ENCODE measurements around the gene INO80B. TPM values are rescaled to one million over a fixed set of nuclear protein-coding genes. Genes with fewer than 3 reads are reported as not detected.

INO80B gene
- total and polyA plus RNA-seq, 2 donors (not counting 1 experiment from before 2014, with no cell fraction given): 6.9 to 13.0 TPM

- peaks cover 10% of the 10 kb centered on the region for H3K36me3 ChIP-seq (ENCODE audit: control insufficient read depth, insufficient read depth, low read length)
- H4K20me1 ChIP-seq (ENCODE audit: control insufficient read depth, extremely low read depth, insufficient read depth, low read length): no peaks in the 10 kb centered on the region
- H3K4me2 ChIP-seq (ENCODE audit: extremely low read depth, insufficient read depth, low read length): peak within 1 kb of the TSS; percentile 92
- H2AFZ ChIP-seq (ENCODE audit: low read length): peak within 1 kb of the TSS; percentile 89
- peak within 1 kb of the TSS; percentile 71 for H3K27ac ChIP-seq (ENCODE audit: insufficient read depth, low read length)
- H3K9ac ChIP-seq (ENCODE audit: insufficient read depth, low read length): peak within 1 kb of the TSS; percentile 76
- H3K79me2 ChIP-seq (ENCODE audit: control insufficient read depth, insufficient read depth, low read length): no peaks in the 10 kb centered on the region
- H3K27me3 ChIP-seq (ENCODE audit: control insufficient read depth, insufficient read depth, low read length): no peaks in the 10 kb centered on the region
- DNase-seq (ENCODE audit: low read depth in 2 of 2): peak; percentile 94 to 95
- TF ChIP-seq, protein P1, sequence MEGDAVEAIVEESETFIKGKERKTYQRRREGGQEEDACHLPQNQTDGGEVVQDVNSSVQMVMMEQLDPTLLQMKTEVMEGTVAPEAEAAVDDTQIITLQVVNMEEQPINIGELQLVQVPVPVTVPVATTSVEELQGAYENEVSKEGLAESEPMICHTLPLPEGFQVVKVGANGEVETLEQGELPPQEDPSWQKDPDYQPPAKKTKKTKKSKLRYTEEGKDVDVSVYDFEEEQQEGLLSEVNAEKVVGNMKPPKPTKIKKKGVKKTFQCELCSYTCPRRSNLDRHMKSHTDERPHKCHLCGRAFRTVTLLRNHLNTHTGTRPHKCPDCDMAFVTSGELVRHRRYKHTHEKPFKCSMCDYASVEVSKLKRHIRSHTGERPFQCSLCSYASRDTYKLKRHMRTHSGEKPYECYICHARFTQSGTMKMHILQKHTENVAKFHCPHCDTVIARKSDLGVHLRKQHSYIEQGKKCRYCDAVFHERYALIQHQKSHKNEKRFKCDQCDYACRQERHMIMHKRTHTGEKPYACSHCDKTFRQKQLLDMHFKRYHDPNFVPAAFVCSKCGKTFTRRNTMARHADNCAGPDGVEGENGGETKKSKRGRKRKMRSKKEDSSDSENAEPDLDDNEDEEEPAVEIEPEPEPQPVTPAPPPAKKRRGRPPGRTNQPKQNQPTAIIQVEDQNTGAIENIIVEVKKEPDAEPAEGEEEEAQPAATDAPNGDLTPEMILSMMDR (conservative IDR thresholded peaks at IDR 0.05 in 1 of 2, IDR thresholded peaks at IDR 0.05 in 1 of 2; ENCODE audit: low read depth in 1 of 2, low read length in 2 of 2): no peak
- no peak for TF ChIP-seq EZH2 (IDR thresholded peaks at IDR 0.05; ENCODE audit: low read length, missing control alignments)
- peak within 1 kb of the TSS; percentile 42 to 89 (median 66) for H3K4me3 ChIP-seq (replicated peaks in 1 of 4; ENCODE audit: control extremely low read depth in 1 of 4, insufficient read depth in 1 of 4, low read depth in 3 of 4, low read length in 4 of 4)
- H3K4me1 ChIP-seq (ENCODE audit: control insufficient read depth, extremely low read depth, insufficient read depth, low read length): peaks cover 2% of the 10 kb centered on the region
- no peaks in the 10 kb centered on the region for H3K9me3 ChIP-seq (ENCODE audit: control insufficient read depth, insufficient read depth, low read depth, low read length)
These were observed 17.4 kb downstream of the INO80B start, which contains the start of gene MRPL53 for GRCh38 chr2:74472086-74472944. Gene MRPL53, minus strand, starts transcription at chr2:74472680. Its CDS starts 20 bp downstream, at chr2:74472660.

GRCh38 chr2:74472945-74473258, 18.0 kb downstream of the INO80B start:
- Histone ChIP-seq H3K27ac (ENCODE audit: insufficient read depth, low read length) (peak overlapping the region; percentile 71), H3K9me3 (ENCODE audit: control insufficient read depth, insufficient read depth, low read depth, low read length) (no peaks in the 10 kb centered on the region), H3K4me3 (replicated peaks in 1 of 4; ENCODE audit: control extremely low read depth in 1 of 4, insufficient read depth in 1 of 4, low read depth in 3 of 4, low read length in 4 of 4) (peak overlapping the region; percentile 42 to 89 (median 66)), H4K20me1 (ENCODE audit: control insufficient read depth, extremely low read depth, insufficient read depth, low read length) (no peaks in the 10 kb centered on the region), H3K79me2 (ENCODE audit: control insufficient read depth, insufficient read depth, low read length) (no peaks in the 10 kb centered on the region), H3K4me2 (ENCODE audit: extremely low read depth, insufficient read depth, low read length) (peak overlapping the region; percentile 92), H3K36me3 (ENCODE audit: control insufficient read depth, insufficient read depth, low read length) (peaks cover 10% of the 10 kb centered on the region), H2AFZ (ENCODE audit: low read length) (peak overlapping the region; percentile 89), H3K9ac (ENCODE audit: insufficient read depth, low read length) (peak overlapping the region; percentile 76), H3K27me3 (ENCODE audit: control insufficient read depth, insufficient read depth, low read length) (no peaks in the 10 kb centered on the region), H3K4me1 (ENCODE audit: control insufficient read depth, extremely low read depth, insufficient read depth, low read length) (peaks cover 2% of the 10 kb centered on the region)
- TF ChIP-seq, protein P1 (conservative IDR thresholded peaks at IDR 0.05 in 1 of 2, IDR thresholded peaks at IDR 0.05 in 1 of 2; ENCODE audit: low read depth in 1 of 2, low read length in 2 of 2): no peak
- no peak for TF ChIP-seq EZH2 (IDR thresholded peaks at IDR 0.05; ENCODE audit: low read length, missing control alignments)
- no peak for DNase-seq (ENCODE audit: low read depth in 2 of 2)

DNA sequence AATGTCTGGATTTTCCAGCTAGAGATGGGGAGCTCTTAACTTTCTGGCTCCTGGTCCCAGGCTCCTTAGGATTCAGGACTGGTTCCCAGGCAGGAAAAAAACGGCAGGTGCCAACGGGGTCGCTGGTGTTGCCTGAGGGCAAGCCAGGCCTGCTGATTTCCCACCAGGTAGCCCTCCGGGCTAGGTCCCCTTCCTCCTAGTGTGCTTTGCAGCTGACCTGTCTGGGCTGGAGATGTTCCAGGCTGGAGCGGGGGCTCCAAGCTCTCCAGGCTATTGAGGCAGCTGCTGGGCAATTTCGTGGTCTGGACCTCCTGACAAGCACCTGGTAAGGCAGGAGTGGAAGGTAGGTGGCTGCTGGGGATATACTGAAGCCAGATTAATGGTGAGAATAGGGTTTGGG, 19.6 kb downstream of the INO80B start:
- Histone ChIP-seq H3K79me2 (ENCODE audit: control insufficient read depth, insufficient read depth, low read length) (no peaks in the 10 kb centered on the region), H3K4me1 (ENCODE audit: control insufficient read depth, extremely low read depth, insufficient read depth, low read length) (peaks cover 2% of the 10 kb centered on the region), H4K20me1 (ENCODE audit: control insufficient read depth, extremely low read depth, insufficient read depth, low read length) (no peaks in the 10 kb centered on the region), H3K27me3 (ENCODE audit: control insufficient read depth, insufficient read depth, low read length) (no peaks in the 10 kb centered on the region), H3K4me3 (replicated peaks in 1 of 4; ENCODE audit: control extremely low read depth in 1 of 4, insufficient read depth in 1 of 4, low read depth in 3 of 4, low read length in 4 of 4) (no peak overlapping the region), H3K27ac (ENCODE audit: insufficient read depth, low read length) (no peak overlapping the region), H3K9me3 (ENCODE audit: control insufficient read depth, insufficient read depth, low read depth, low read length) (no peaks in the 10 kb centered on the region), H3K36me3 (ENCODE audit: control insufficient read depth, insufficient read depth, low read length) (peaks cover 10% of the 10 kb centered on the region), H2AFZ (ENCODE audit: low read length) (no peak overlapping the region), H3K9ac (ENCODE audit: insufficient read depth, low read length) (no peak overlapping the region), H3K4me2 (ENCODE audit: extremely low read depth, insufficient read depth, low read length) (no peak overlapping the region)
- TF ChIP-seq, protein P1 (conservative IDR thresholded peaks at IDR 0.05 in 1 of 2, IDR thresholded peaks at IDR 0.05 in 1 of 2; ENCODE audit: low read depth in 1 of 2, low read length in 2 of 2): no peak
- TF ChIP-seq EZH2 (IDR thresholded peaks at IDR 0.05; ENCODE audit: low read length, missing control alignments): no peak
- DNase-seq (ENCODE audit: low read depth in 2 of 2): no peak

All from fibroblast of lung (primary cell).